Endothelial cell of umbilical vein (primary cell): ENCODE measurements around the gene TOE1. TPM values are rescaled to one million over a fixed set of nuclear protein-coding genes. Genes with fewer than 3 reads are reported as not detected.

Experiments used
- BruUV-seq: library from RNA; stranded (reverse); fragments of 400-500 nt; replicated peaks from 2 replicates; lab custom pipeline; 2021; lab: Mats Ljungman, UMichigan
- CTCF ChIA-PET: fragments of 300-600, 350-600 bp; sonication (Branson Sonifier 250); formaldehyde crosslinking; loops from one replicate; lab custom pipeline; 2021; ENCODE audit warnings: antibody characterized with exemption, inconsistent platforms; lab: Charles Lee
- POLR2A ChIA-PET: fragments of 300-600, 350-600 bp; sonication (Branson Sonifier 250); formaldehyde crosslinking; loops from one replicate; lab custom pipeline; 2021; ENCODE audit warnings: antibody characterized with exemption, inconsistent platforms; lab: Charles Lee
- DNase-seq: peaks from one replicate; pipeline ENCODE4 v3.0.0-alpha.2; 2011; ENCODE audit warnings: low read depth, low spot score
- FAIRE-seq: peaks from 2 replicates; lab custom pipeline; 2011; peaks lifted over from hg19 to GRCh38; lab: Jason Lieb, UNC
- H2AFZ ChIP-seq: 2 replicates; pipeline ENCODE4 v1.6.0; 2012; ENCODE audit warnings: low read depth, low read length, control low read depth, inconsistent platforms
- H3K27ac ChIP-seq: 2 replicates; pipeline ENCODE4 v1.5.1; 2011; ENCODE audit warnings: low read depth, mild to moderate bottlenecking, control low read depth, low read length, moderate library complexity; ENCODE audit not compliant: insufficient read depth
- H3K27me3 ChIP-seq, 2 experiments: 2 replicates each; pipeline versions ENCODE4 v1.6.0 to v1.6.1; 2011; ENCODE audit warnings: low read length in 2 of 2, mixed read lengths in 1 of 2; ENCODE audit not compliant: control insufficient read depth in 2 of 2, insufficient read depth in 2 of 2
- H3K36me3 ChIP-seq, 2 experiments: 2 replicates in 1 of 2; 3 replicates in 1 of 2; pipeline ENCODE4 v1.5.1; 2011; ENCODE audit warnings: low read length in 2 of 2, mild to moderate bottlenecking in 1 of 2, moderate library complexity in 1 of 2; ENCODE audit not compliant: control insufficient read depth in 2 of 2, insufficient read depth in 2 of 2; ENCODE audit errors: extremely low read depth in 1 of 2
- H3K4me1 ChIP-seq: 3 replicates; pipeline ENCODE4 v1.5.1; 2011; ENCODE audit warnings: mild to moderate bottlenecking, low read length; ENCODE audit not compliant: control insufficient read depth, insufficient read depth; ENCODE audit errors: extremely low read depth
- H3K4me2 ChIP-seq: 2 replicates; pipeline ENCODE4 v1.6.1; 2011; ENCODE audit warnings: low read length, control low read depth, mixed read lengths; ENCODE audit not compliant: insufficient read depth
- H3K4me3 ChIP-seq, 3 experiments: fragments of 200-600 bp in 1 of 3; sonication (generic), shearing (Covaris generic) in 1 of 3; replicated peaks in 1 of 3; 2 replicates each; pipeline ENCODE4 v1.5.1; 2011 to 2016; ENCODE audit warnings: control low read depth in 3 of 3, low read length in 3 of 3, mild to moderate bottlenecking in 2 of 3, inconsistent platforms in 1 of 3, low read depth in 1 of 3, moderate library complexity in 1 of 3; ENCODE audit not compliant: insufficient read depth in 1 of 3
- H3K79me2 ChIP-seq: 2 replicates; pipeline ENCODE4 v1.6.0; 2012; ENCODE audit warnings: low read length, inconsistent platforms; ENCODE audit not compliant: control insufficient read depth, insufficient read depth
- H3K9ac ChIP-seq: replicated peaks from 2 replicates; pipeline ENCODE3; 2011; ENCODE audit warnings: low read length, control low read depth; ENCODE audit not compliant: insufficient read depth; ENCODE audit errors: extremely low read depth
- H3K9me1 ChIP-seq: replicated peaks from 3 replicates; pipeline ENCODE4 v1.6.0; 2011; ENCODE audit warnings: mild to moderate bottlenecking, low read length; ENCODE audit not compliant: control insufficient read depth, insufficient read depth; ENCODE audit errors: extremely low read depth
- H3K9me3 ChIP-seq: replicated peaks from 2 replicates; pipeline ENCODE4 v1.5.1; 2012; ENCODE audit warnings: low read length, inconsistent platforms; ENCODE audit not compliant: control insufficient read depth, insufficient read depth
- H4K20me1 ChIP-seq: replicated peaks from 2 replicates; pipeline ENCODE3; 2011; ENCODE audit warnings: mild to moderate bottlenecking, low read length; ENCODE audit not compliant: control insufficient read depth, insufficient read depth; ENCODE audit errors: extremely low read depth
- EZH2 ChIP-seq: IDR thresholded peaks from 2 replicates; pipeline ENCODE4 v1.6.1; 2012; ENCODE audit warnings: borderline replicate concordance, low read depth, mild to moderate bottlenecking, moderate library complexity, low read length, inconsistent platforms; ENCODE audit not compliant: severe bottlenecking
- FOS ChIP-seq: IDR thresholded peaks from 2 replicates; pipeline ENCODE4 v1.6.1; 2011; ENCODE audit warnings: mild to moderate bottlenecking, low read length, moderate library complexity, borderline replicate concordance; ENCODE audit not compliant: insufficient read depth
- GATA2 ChIP-seq: IDR thresholded peaks from 2 replicates; pipeline ENCODE4 v1.7.0; 2011; ENCODE audit warnings: low read depth, mild to moderate bottlenecking, moderate library complexity, mixed read lengths, low read length; ENCODE audit not compliant: insufficient read length, insufficient read depth
- JUN ChIP-seq: IDR thresholded peaks from 2 replicates; pipeline ENCODE4 v1.6.1; 2011; ENCODE audit warnings: borderline replicate concordance, low read depth; ENCODE audit not compliant: insufficient read length, insufficient read depth
- MYC ChIP-seq: IDR thresholded peaks from one replicate; pipeline ENCODE4 v1.6.1; 2011; ENCODE audit warnings: mild to moderate bottlenecking, low read depth, low read length
- POLR2A ChIP-seq: IDR thresholded peaks from 2 replicates; pipeline ENCODE4 v1.6.1; 2012; ENCODE audit warnings: low read depth, mild to moderate bottlenecking, control low read depth, low read length
- POLR2AphosphoS5 ChIP-seq: IDR thresholded peaks from 2 replicates; pipeline ENCODE4 v1.6.1; 2012; ENCODE audit warnings: low read depth, mild to moderate bottlenecking, control low read depth, low read length, moderate library complexity; ENCODE audit not compliant: insufficient read depth
- dilution Hi-C: fragments of 300-500 bp; cut with MboI; formaldehyde crosslinking; loops from one replicate; pipeline ENCODE4 v1.15.0; 2019; ENCODE audit warnings: low sequenced_read_pairs; ENCODE audit not compliant: extremely low pct_ligation_motif_present
- intact Hi-C: fragments of 100-400 bp; cut with micrococcal nuclease; formaldehyde crosslinking; loops from one replicate; pipeline ENCODE4 v1.10.0; 2022
- polyA plus RNA-seq, 4 experiments: library from polyadenylated mRNA; depleted of rRNA in 3 of 4; stranded (reverse) in 3 of 4; unstranded in 1 of 4; fragments of >200 nt; gene quantifications; 2 replicates each; pipeline versions ENCODE4 v1.2.1 to v1.2.3, GENCODE V29; 2011 to 2012; ENCODE audit warnings: missing spikeins in 1 of 4
- total RNA-seq: library from RNA; stranded (reverse); gene quantifications from 2 replicates; pipeline ENCODE4 v1.2.3, GENCODE V29; 2021
- TF ChIP-seq, protein P1 (sequence below): IDR thresholded peaks from 2 replicates; pipeline ENCODE4 v1.6.1; 2011; ENCODE audit not compliant: insufficient read depth, insufficient read length
- TF ChIP-seq, protein P2 (sequence below), 2 donors: IDR thresholded peaks; 1 replicate in 1 of 2; 2 replicates in 1 of 2; pipeline ENCODE4 v1.5.1; 2011; ENCODE audit warnings: low read length in 2 of 2, mild to moderate bottlenecking in 2 of 2, moderate library complexity in 2 of 2, control low read depth in 1 of 2, inconsistent platforms in 1 of 2, low read depth in 1 of 2; ENCODE audit not compliant: insufficient read depth in 1 of 2; ENCODE audit errors: extremely low read depth in 1 of 2

TOE1 gene
- total and polyA plus RNA-seq, 2 donors (not counting 3 experiments of a cell fraction or from before 2014, with no cell fraction given) = 16.3 to 24.9 TPM

DNA sequence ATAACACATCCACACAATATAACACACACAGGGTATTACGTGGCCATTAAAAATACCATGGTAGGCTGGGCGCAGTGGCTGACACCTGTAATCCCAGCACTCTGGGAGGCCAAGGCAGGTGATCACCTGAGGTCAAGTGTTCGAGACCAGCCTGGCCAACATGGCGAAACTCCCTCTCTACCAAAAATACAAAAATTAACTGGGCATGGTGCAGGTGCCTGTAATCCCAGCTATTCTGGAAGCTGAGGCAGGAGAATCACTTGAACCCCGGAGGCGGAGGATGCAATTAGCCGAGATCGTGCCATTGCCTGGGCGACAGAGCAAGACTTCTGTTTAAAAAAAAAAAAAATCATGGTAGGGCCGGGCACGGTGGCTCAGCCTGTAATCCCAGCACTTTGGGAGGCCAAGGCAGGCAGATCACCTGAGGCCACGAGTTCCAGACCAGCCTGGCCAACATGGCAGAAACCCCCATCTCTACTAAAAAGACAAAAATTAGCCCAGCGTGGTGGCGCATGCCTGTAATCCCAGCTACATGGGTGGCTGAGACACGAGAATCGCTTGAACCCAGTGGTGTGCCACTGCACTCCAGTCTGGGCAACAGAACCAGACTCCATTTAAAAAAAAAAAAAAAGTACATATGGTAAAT, 37.3 kb upstream of the TOE1 start:
- no peak overlapping the region for H2AFZ ChIP-seq
- no peaks in the 10 kb centered on the region for H3K9me3 ChIP-seq
- H3K4me1 ChIP-seq = peaks cover 14% of the 10 kb centered on the region
- TF ChIP-seq POLR2AphosphoS5 (no peak), POLR2A (no peak), FOS (no peak), EZH2 (no peak), JUN (no peak), GATA2 (no peak), MYC (no peak)
- TF ChIP-seq, protein P1, sequence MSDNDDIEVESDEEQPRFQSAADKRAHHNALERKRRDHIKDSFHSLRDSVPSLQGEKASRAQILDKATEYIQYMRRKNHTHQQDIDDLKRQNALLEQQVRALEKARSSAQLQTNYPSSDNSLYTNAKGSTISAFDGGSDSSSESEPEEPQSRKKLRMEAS = no peak
- TF ChIP-seq, protein P2, sequence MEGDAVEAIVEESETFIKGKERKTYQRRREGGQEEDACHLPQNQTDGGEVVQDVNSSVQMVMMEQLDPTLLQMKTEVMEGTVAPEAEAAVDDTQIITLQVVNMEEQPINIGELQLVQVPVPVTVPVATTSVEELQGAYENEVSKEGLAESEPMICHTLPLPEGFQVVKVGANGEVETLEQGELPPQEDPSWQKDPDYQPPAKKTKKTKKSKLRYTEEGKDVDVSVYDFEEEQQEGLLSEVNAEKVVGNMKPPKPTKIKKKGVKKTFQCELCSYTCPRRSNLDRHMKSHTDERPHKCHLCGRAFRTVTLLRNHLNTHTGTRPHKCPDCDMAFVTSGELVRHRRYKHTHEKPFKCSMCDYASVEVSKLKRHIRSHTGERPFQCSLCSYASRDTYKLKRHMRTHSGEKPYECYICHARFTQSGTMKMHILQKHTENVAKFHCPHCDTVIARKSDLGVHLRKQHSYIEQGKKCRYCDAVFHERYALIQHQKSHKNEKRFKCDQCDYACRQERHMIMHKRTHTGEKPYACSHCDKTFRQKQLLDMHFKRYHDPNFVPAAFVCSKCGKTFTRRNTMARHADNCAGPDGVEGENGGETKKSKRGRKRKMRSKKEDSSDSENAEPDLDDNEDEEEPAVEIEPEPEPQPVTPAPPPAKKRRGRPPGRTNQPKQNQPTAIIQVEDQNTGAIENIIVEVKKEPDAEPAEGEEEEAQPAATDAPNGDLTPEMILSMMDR (IDR thresholded peaks at IDR 0.05; ENCODE audit: extremely low read depth in 1 of 2, insufficient read depth in 1 of 2, low read depth in 1 of 2, low read length in 2 of 2) = no peak
- intact Hi-C loops (loop anchor here (1.0 to 5.0 kb wide), 5 partner anchors 24 to 505 kb away; partner anchors contain the start of genes EIF2B3, HPDL and TESK2), dilution Hi-C loops (no loop called here)
- DNase-seq (no peak), FAIRE-seq (no peak)
- POLR2A ChIA-PET = interaction anchor here (1.1 to 1.3 kb wide), 2 partner anchors 37 to 503 kb away, joined by 9 to 33 read pairs; partner anchors contain the start of genes MUTYH, PLK3 and TOE1
- peak overlapping the region; percentile 69 for H3K9ac ChIP-seq
- peak overlapping the region; percentile 54 for H3K4me2 ChIP-seq
- H3K27me3 ChIP-seq = no peaks in the 10 kb centered on the region
- BruUV-seq = no TSS peak
- peak overlapping the region in 2 of 3 experiments; percentile 54 to 60 for H3K4me3 ChIP-seq
- no peaks in the 10 kb centered on the region for H4K20me1 ChIP-seq
- H3K36me3 ChIP-seq = no peaks in the 10 kb centered on the region
- H3K27ac ChIP-seq = no peak overlapping the region
- H3K79me2 ChIP-seq = no peaks in the 10 kb centered on the region
- CTCF ChIA-PET = interaction anchor here (0.8 to 9.9 kb wide), 8 partner anchors 18 to 515 kb away, joined by 3 to 556 read pairs (median 4); partner anchors contain the start of genes BEST4, HECTD3, MUTYH and TOE1
- no peaks in the 10 kb centered on the region for H3K9me1 ChIP-seq
